Spleen (tissue), 7 donors: ENCODE data around the gene ADAT2.

Experiments
- CTCF ChIP-seq, 11 experiments: fragments of 200-600 bp in 7 of 11; fragments of 450-650 bp in 4 of 11; sonication (generic) in 4 of 11; IDR thresholded peaks in 8 of 11; conservative IDR thresholded peaks in 3 of 11; 1 replicate in 7 of 11; 2 replicates in 4 of 11; pipeline versions ENCODE4 v1.4.0 to v1.8.0; 2016 to 2021; ENCODE audit warnings: antibody characterized with exemption in 11 of 11, inconsistent platforms in 4 of 11, mild to moderate bottlenecking in 1 of 11
- POLR2AphosphoS5 ChIP-seq, 3 donors: sonication (generic); formaldehyde crosslinking; IDR thresholded peaks; one replicate each; pipeline ENCODE4 v1.5.1; 2017; ENCODE audit warnings: antibody characterized with exemption in 3 of 3
- donor health status: DM: no; HTN: no; CAD: no; lungs with moderate emphysema.
- donor health status: DM: no; HTN: no; CAD: no.
- donor health status: DM: no; HTN: no; CAD: no.

GRCh38 chr6:143465546-143465945 is 15.1 kb upstream of the ADAT2 start:
- TF ChIP-seq CTCF (IDR thresholded peaks at IDR 0.05 in 8 of 11, conservative IDR thresholded peaks at IDR 0.05 in 3 of 11) (no peak), POLR2AphosphoS5 (IDR thresholded peaks at IDR 0.05) (no peak)
